Measurements from ENCODE around the gene TTC39C.
A peak's percentile ranks its signal among the peaks of the same experiment; 100 is the strongest.

The TTC39C gene

DNA sequence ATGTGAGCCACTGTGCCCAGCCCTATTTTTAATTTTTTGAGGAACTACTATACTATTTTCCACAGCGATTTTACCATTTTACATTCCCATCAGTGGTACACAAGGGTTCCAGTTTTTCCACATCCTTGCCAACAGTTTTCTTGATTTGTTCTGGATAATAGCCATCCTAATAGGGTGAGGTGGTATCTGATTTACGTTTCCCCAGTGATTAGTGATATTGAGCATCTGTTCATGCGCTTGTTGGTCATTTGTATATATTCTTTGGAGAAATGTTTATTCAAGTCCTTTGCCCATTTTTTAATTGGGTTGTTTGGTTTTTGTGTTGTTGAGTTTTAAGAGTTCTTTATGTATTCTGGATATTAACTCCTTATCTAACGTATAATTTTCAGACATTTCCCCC, 20.8 kb downstream of the TTC39C start:
- no peaks in the 10 kb centered on the region for H3K27me3 ChIP-seq (ENCODE audit: insufficient read depth, poor library complexity, severe bottlenecking)
- no peak overlapping the region for H3K4me3 ChIP-seq (replicated peaks; ENCODE audit: insufficient read depth, low read length)
- DNase-seq (ENCODE audit: low read depth in 1 of 2, low spot score in 1 of 2), result no peak
- no peak overlapping the region for H3K27ac ChIP-seq (replicated peaks)
- TF ChIP-seq SPI1 (IDR thresholded peaks at IDR 0.05; ENCODE audit: borderline replicate concordance, low read depth) (no peak), GABPA (IDR thresholded peaks at IDR 0.05; ENCODE audit: low read depth) (no peak), POLR2AphosphoS5 (IDR thresholded peaks at IDR 0.05; ENCODE audit: low read depth) (no peak)
- TF ChIP-seq, protein P1, sequence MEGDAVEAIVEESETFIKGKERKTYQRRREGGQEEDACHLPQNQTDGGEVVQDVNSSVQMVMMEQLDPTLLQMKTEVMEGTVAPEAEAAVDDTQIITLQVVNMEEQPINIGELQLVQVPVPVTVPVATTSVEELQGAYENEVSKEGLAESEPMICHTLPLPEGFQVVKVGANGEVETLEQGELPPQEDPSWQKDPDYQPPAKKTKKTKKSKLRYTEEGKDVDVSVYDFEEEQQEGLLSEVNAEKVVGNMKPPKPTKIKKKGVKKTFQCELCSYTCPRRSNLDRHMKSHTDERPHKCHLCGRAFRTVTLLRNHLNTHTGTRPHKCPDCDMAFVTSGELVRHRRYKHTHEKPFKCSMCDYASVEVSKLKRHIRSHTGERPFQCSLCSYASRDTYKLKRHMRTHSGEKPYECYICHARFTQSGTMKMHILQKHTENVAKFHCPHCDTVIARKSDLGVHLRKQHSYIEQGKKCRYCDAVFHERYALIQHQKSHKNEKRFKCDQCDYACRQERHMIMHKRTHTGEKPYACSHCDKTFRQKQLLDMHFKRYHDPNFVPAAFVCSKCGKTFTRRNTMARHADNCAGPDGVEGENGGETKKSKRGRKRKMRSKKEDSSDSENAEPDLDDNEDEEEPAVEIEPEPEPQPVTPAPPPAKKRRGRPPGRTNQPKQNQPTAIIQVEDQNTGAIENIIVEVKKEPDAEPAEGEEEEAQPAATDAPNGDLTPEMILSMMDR (IDR thresholded peaks at IDR 0.05; ENCODE audit: insufficient read depth, low read length), result no peak
- TF ChIP-seq, protein P2, sequence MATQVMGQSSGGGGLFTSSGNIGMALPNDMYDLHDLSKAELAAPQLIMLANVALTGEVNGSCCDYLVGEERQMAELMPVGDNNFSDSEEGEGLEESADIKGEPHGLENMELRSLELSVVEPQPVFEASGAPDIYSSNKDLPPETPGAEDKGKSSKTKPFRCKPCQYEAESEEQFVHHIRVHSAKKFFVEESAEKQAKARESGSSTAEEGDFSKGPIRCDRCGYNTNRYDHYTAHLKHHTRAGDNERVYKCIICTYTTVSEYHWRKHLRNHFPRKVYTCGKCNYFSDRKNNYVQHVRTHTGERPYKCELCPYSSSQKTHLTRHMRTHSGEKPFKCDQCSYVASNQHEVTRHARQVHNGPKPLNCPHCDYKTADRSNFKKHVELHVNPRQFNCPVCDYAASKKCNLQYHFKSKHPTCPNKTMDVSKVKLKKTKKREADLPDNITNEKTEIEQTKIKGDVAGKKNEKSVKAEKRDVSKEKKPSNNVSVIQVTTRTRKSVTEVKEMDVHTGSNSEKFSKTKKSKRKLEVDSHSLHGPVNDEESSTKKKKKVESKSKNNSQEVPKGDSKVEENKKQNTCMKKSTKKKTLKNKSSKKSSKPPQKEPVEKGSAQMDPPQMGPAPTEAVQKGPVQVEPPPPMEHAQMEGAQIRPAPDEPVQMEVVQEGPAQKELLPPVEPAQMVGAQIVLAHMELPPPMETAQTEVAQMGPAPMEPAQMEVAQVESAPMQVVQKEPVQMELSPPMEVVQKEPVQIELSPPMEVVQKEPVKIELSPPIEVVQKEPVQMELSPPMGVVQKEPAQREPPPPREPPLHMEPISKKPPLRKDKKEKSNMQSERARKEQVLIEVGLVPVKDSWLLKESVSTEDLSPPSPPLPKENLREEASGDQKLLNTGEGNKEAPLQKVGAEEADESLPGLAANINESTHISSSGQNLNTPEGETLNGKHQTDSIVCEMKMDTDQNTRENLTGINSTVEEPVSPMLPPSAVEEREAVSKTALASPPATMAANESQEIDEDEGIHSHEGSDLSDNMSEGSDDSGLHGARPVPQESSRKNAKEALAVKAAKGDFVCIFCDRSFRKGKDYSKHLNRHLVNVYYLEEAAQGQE (IDR thresholded peaks at IDR 0.05; ENCODE audit: insufficient replicate concordance, low read depth), result no peak

DNA sequence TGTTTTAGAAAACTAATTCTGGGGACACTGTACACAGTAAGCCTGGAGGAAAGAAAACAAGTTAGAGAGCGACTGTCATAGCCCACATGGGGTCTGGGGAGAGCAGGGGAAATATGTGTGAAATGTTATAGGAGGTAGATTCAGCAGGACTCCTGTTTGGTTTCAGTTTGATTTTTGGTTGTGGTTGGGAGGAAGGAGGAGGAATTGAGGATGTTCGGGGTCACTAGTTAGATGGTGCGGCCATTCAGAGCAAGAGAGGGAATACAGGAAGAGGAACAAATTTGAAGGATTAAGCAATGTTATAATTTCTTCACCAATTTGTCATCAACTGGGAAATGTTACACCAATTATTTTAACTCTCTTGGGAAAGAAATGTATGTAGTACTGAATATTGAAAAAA, 25.1 kb downstream of the TTC39C start:
- peak; percentile 85 to 88 for DNase-seq (ENCODE audit: low read depth in 1 of 2, low spot score in 1 of 2)
- Histone ChIP-seq H3K27me3 (ENCODE audit: insufficient read depth, poor library complexity, severe bottlenecking) (no peaks in the 10 kb centered on the region), H3K4me3 (replicated peaks; ENCODE audit: insufficient read depth, low read length) (no peak overlapping the region; the same call in 1 of the 2 replicates), H3K27ac (replicated peaks) (peak overlapping the region; percentile 76)
- peak; percentile 81; the same call in 1 of the 2 replicates for TF ChIP-seq SPI1 (IDR thresholded peaks at IDR 0.05; ENCODE audit: borderline replicate concordance, low read depth)
- no peak for TF ChIP-seq GABPA (IDR thresholded peaks at IDR 0.05; ENCODE audit: low read depth)

DNA sequence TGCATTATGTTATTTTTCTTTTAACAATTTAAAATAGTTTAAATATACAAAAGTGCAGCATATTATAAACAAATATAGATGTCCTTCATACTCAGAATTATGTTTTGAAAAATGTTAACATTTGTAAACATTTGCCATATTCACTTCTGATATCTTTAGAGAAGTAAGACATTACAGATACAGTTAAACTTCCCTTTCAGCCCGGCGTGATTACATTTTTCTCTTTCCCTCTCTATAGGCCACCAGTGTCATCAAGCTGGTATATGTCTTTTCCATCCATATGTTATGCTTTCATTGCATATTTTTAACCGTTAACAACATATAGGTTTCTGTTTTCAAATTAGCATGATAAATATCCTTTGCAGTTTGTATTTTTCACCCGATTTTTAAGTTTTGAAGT, 27.1 kb downstream of the TTC39C start:
- DNase-seq (ENCODE audit: low read depth in 1 of 2, low spot score in 1 of 2), result no peak
- TF ChIP-seq POLR2AphosphoS5 (IDR thresholded peaks at IDR 0.05; ENCODE audit: low read depth), result no peak
- Histone ChIP-seq H3K27ac (replicated peaks) (no peak overlapping the region), H3K27me3 (ENCODE audit: insufficient read depth, poor library complexity, severe bottlenecking) (no peaks in the 10 kb centered on the region), H3K4me3 (replicated peaks; ENCODE audit: insufficient read depth, low read length) (no peak overlapping the region)

DNA sequence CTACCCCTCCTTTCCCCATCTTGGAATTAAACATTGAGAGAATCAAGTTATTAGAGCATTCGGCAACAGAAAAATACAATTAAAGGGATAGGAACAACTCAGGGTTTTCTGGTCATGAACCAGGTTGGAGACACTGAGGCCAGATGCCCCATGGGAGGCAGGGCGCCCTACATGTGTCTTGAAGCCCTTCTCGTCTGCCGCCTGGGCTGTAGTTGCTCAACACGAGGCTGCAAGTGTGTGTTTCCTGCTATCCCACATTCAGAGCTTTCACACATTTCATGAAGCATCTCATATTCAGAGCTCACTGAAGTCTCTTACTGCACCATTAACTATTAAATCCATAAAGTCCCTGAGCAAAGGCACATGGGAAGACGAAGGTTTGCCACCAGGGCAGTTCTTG, 28.8 kb downstream of the TTC39C start:
- TF ChIP-seq POLR2AphosphoS5 (IDR thresholded peaks at IDR 0.05; ENCODE audit: low read depth), result peak; percentile 60; the same call in 1 of the 2 replicates
- TF ChIP-seq, protein P2 (IDR thresholded peaks at IDR 0.05; ENCODE audit: insufficient replicate concordance, low read depth), result no peak
- peak in 1 of 2 experiments; percentile 80 for DNase-seq (ENCODE audit: low read depth in 1 of 2, low spot score in 1 of 2)
- Histone ChIP-seq H3K4me3 (replicated peaks; ENCODE audit: insufficient read depth, low read length) (no peak overlapping the region), H3K27me3 (ENCODE audit: insufficient read depth, poor library complexity, severe bottlenecking) (no peaks in the 10 kb centered on the region), H3K27ac (replicated peaks) (peak overlapping the region; percentile 2; the same call in 1 of the 2 replicates)

DNA sequence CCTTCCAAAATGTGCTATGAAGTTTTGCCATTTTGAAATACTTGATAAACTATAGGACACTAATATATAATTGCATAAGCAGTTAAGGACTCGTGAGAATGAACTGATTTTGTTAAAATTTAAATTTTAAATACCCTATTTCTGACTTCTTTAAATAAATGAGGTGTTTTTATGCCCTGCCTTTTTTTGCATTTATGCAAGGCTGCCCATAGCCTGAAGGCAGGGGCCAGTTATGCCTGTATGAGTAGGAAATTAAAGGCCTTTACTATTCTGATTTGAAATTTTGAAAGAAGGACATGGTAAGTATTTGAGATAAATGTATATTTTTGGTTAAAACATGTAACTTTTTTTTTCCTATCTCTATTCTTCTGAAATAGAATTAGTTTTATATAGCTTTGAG, 33.7 kb downstream of the TTC39C start:
- H3K27ac ChIP-seq (replicated peaks), result no peak overlapping the region
- H3K27me3 ChIP-seq (ENCODE audit: insufficient read depth, poor library complexity, severe bottlenecking), result no peaks in the 10 kb centered on the region
- H3K4me3 ChIP-seq (replicated peaks; ENCODE audit: insufficient read depth, low read length), result no peak overlapping the region
- no peak for DNase-seq (ENCODE audit: low read depth in 1 of 2, low spot score in 1 of 2)
- TF ChIP-seq, protein P1 (IDR thresholded peaks at IDR 0.05; ENCODE audit: insufficient read depth, low read length), result no peak
- no peak for TF ChIP-seq POLR2AphosphoS5 (IDR thresholded peaks at IDR 0.05; ENCODE audit: low read depth)
- TF ChIP-seq, protein P2 (IDR thresholded peaks at IDR 0.05; ENCODE audit: insufficient replicate concordance, low read depth), result no peak
- TF ChIP-seq GABPA (IDR thresholded peaks at IDR 0.05; ENCODE audit: low read depth), result no peak
- TF ChIP-seq SPI1 (IDR thresholded peaks at IDR 0.05; ENCODE audit: borderline replicate concordance, low read depth), result no peak
